DND-41 (cell line): ENCODE measurements around the gene SHROOM3.

Experiments used
- ATAC-seq: fragments of 200-7000 bp; cut with Tn5 transposase; 3 replicates; pipeline ENCODE4 v1.9.1; 2021; ENCODE audit warnings: low read depth; ENCODE audit not compliant: insufficient read depth
- DNase-seq: peaks from one replicate; pipeline ENCODE4 v3.0.0-alpha.2; 2020
- H2AFZ ChIP-seq: 2 replicates; pipeline ENCODE4 v1.6.0; 2012; ENCODE audit warnings: low read depth, low read length
- H3K27ac ChIP-seq: 2 replicates; pipeline ENCODE4 v1.5.1; 2012; ENCODE audit warnings: low read length, inconsistent platforms
- H3K27me3 ChIP-seq: fragments of 200-600 bp; sonication (generic); 2 replicates; pipeline ENCODE4 v1.6.0; 2012; ENCODE audit warnings: low read length, mild to moderate bottlenecking, inconsistent platforms; ENCODE audit not compliant: insufficient read depth, poor library complexity
- H3K36me3 ChIP-seq: 2 replicates; pipeline ENCODE4 v1.5.1; 2012; ENCODE audit warnings: low read length, inconsistent platforms; ENCODE audit not compliant: insufficient read depth
- H3K4me1 ChIP-seq: 2 replicates; pipeline ENCODE4 v1.5.1; 2012; ENCODE audit warnings: mild to moderate bottlenecking, low read length; ENCODE audit not compliant: insufficient read depth
- H3K4me2 ChIP-seq: 2 replicates; pipeline ENCODE4 v1.6.0; 2012; ENCODE audit warnings: mild to moderate bottlenecking, moderate library complexity, low read length, inconsistent platforms; ENCODE audit not compliant: insufficient read depth
- H3K4me3 ChIP-seq, 2 experiments: fragments of 200-600 bp in 1 of 2; shearing (Covaris generic) in 1 of 2; 2 replicates each; pipeline ENCODE4 v1.5.1; 2012 to 2016; ENCODE audit warnings: inconsistent platforms in 2 of 2, low read length in 2 of 2, mild to moderate bottlenecking in 2 of 2, low read depth in 1 of 2, moderate library complexity in 1 of 2
- H3K79me2 ChIP-seq: 2 replicates; pipeline ENCODE4 v1.6.0; 2012; ENCODE audit warnings: low read length, inconsistent platforms; ENCODE audit not compliant: insufficient read depth
- H3K9ac ChIP-seq: 2 replicates; pipeline ENCODE4 v1.6.0; 2012; ENCODE audit warnings: low read depth, mild to moderate bottlenecking, inconsistent platforms, low read length, moderate library complexity
- H3K9me3 ChIP-seq: 2 replicates; pipeline ENCODE4 v1.5.1; 2012; ENCODE audit warnings: low read length, moderate library complexity, mild to moderate bottlenecking, inconsistent platforms; ENCODE audit not compliant: insufficient read depth, severe bottlenecking
- H4K20me1 ChIP-seq: 2 replicates; pipeline ENCODE4 v1.6.0; 2012; ENCODE audit warnings: low read length; ENCODE audit not compliant: insufficient read depth
- EZH2 ChIP-seq: IDR thresholded peaks from 3 replicates; pipeline ENCODE4 v1.6.1; 2012; ENCODE audit warnings: borderline replicate concordance, low read depth, mild to moderate bottlenecking, moderate library complexity, low read length, inconsistent platforms; ENCODE audit not compliant: severe bottlenecking
- TF ChIP-seq, protein P1 (sequence below): IDR thresholded peaks from 2 replicates; pipeline ENCODE4 v1.5.1; 2012; ENCODE audit warnings: borderline replicate concordance, low read length, moderate library complexity, mild to moderate bottlenecking; ENCODE audit not compliant: poor library complexity, severe bottlenecking; ENCODE audit errors: extremely low read depth

SHROOM3 gene

DNA sequence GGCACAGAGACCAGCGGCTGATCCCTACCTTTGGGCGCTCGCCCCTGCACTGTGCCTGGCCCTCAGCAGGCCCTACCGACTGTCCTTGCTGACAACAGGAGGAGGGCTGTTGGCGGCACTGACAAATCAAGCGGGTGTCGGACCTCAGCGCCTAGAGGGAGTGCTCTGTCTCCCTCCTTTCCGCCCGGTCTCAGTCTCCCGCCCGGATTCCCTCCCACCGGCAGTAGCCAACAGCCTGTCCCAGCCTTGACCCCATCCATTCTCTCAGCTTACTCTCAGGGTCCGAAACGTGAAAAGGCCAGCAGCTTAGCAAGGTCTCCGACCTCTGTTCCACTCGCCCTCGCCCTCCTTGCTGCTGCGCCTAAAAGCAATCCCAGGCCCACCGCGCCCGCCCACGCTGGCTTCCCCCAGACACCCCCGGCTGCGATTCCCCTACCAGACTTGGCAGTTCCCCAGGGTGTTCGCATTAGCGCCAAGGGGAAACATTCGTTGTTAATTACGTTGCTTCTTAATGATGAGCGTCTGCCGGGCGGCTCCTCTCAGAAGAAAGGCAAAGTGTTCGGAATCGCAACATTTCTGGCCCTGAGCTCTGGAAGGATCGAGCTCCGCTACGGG lies 366.7 kb downstream of the SHROOM3 start:
- no peaks in the 10 kb centered on the region for H3K36me3 ChIP-seq
- no peaks in the 10 kb centered on the region for H3K4me1 ChIP-seq
- no peaks in the 10 kb centered on the region for H4K20me1 ChIP-seq
- H3K9me3 ChIP-seq: no peaks in the 10 kb centered on the region
- H2AFZ ChIP-seq: no peak overlapping the region
- H3K4me2 ChIP-seq: no peak overlapping the region
- peaks cover 2% of the 10 kb centered on the region for H3K27me3 ChIP-seq
- ATAC-seq (no peak), DNase-seq (no peak)
- no peak overlapping the region for H3K4me3 ChIP-seq
- H3K79me2 ChIP-seq: no peaks in the 10 kb centered on the region
- no peak for TF ChIP-seq EZH2
- TF ChIP-seq, protein P1, sequence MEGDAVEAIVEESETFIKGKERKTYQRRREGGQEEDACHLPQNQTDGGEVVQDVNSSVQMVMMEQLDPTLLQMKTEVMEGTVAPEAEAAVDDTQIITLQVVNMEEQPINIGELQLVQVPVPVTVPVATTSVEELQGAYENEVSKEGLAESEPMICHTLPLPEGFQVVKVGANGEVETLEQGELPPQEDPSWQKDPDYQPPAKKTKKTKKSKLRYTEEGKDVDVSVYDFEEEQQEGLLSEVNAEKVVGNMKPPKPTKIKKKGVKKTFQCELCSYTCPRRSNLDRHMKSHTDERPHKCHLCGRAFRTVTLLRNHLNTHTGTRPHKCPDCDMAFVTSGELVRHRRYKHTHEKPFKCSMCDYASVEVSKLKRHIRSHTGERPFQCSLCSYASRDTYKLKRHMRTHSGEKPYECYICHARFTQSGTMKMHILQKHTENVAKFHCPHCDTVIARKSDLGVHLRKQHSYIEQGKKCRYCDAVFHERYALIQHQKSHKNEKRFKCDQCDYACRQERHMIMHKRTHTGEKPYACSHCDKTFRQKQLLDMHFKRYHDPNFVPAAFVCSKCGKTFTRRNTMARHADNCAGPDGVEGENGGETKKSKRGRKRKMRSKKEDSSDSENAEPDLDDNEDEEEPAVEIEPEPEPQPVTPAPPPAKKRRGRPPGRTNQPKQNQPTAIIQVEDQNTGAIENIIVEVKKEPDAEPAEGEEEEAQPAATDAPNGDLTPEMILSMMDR: no peak
- no peak overlapping the region for H3K27ac ChIP-seq
- H3K9ac ChIP-seq: no peak overlapping the region

DNA sequence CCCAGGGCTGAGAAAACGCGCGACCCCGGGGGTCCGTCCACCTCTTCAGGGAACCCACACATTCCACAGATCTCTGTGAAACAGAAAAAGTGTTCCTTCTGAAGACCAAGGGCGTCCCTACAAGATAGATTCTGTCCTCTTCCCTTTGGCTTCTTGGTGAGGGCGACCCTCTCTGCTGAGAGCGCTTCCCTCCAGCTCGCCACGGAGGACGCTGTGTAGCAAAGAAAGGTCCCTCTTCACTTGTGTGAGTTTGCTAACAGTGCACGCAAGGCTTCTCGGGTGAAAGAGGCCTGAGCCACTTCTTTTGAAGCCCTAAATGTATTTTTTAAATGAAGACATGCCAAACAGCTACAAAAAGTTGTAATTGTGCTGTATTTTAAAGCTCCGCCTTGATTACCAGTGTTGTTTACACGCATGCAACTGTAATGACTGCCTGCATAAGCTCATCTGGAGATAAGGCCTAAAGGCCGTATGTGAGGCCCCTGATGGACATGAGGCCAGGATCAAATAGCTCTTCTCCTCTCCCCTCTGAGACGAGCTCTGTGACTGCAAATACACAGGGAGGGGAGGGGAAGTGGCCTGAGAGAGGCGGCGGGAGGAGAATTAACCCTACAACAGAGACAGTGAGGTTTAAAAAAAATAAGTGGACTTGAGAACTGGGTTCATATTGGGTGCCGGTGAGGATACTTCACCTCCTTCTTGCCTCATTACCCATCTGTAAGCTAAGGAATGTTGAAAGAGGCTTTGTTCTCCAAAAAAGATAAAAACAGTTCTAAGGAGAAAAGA lies 367.4 kb downstream of the SHROOM3 start:
- peaks cover 2% of the 10 kb centered on the region for H3K27me3 ChIP-seq
- no peak overlapping the region for H2AFZ ChIP-seq
- H4K20me1 ChIP-seq: no peaks in the 10 kb centered on the region
- no peak overlapping the region for H3K4me2 ChIP-seq
- H3K4me1 ChIP-seq: no peaks in the 10 kb centered on the region
- no peak overlapping the region for H3K9ac ChIP-seq
- H3K79me2 ChIP-seq: no peaks in the 10 kb centered on the region
- no peaks in the 10 kb centered on the region for H3K9me3 ChIP-seq
- no peak for ATAC-seq
- DNase-seq: no peak
- no peak for TF ChIP-seq EZH2
- TF ChIP-seq, protein P1: no peak
- no peaks in the 10 kb centered on the region for H3K36me3 ChIP-seq
- H3K27ac ChIP-seq: no peak overlapping the region
- no peak overlapping the region for H3K4me3 ChIP-seq

DNA sequence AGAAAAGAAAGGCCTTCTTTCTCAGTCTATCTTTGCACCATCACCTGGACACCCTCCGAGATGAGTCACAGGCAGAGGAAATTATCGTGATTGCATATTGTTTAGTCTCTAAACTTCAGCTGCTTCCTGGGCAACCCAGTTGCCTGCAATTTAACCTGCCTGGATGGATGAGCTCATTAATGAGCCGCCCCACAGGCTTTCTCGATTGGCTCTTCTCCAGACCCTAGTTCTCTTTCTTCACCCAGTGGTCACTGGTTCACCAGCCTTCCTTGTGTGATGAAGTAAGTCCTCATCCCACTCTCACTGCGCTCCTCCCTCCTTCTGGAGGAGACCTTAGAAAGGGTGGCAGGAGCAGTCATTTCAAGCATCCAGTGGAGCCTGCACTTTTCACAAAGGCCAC lies 368.5 kb downstream of the SHROOM3 start:
- Histone ChIP-seq H4K20me1 (no peaks in the 10 kb centered on the region), H3K36me3 (no peaks in the 10 kb centered on the region), H3K79me2 (no peaks in the 10 kb centered on the region), H3K4me3 (no peak overlapping the region), H3K9ac (no peak overlapping the region), H3K4me1 (no peaks in the 10 kb centered on the region), H3K27ac (no peak overlapping the region), H3K27me3 (peaks cover 2% of the 10 kb centered on the region), H3K9me3 (no peaks in the 10 kb centered on the region), H3K4me2 (no peak overlapping the region), H2AFZ (no peak overlapping the region)
- DNase-seq (no peak), ATAC-seq (no peak)
- TF ChIP-seq, protein P1: no peak
- TF ChIP-seq EZH2: no peak
